ENCODE results near the gene SRPK2.

SRPK2 gene

GRCh38 chr7:105205592-105206237 is 183.0 kb downstream of the SRPK2 start:
- no peaks in the 10 kb centered on the region for H3K36me3 ChIP-seq (replicated peaks)
- no peak overlapping the region for H3K4me3 ChIP-seq (ENCODE audit: low read depth, low read length)
- no peak overlapping the region for H3K27ac ChIP-seq
- DNase-seq, result no peak
- H3K27me3 ChIP-seq (replicated peaks), result no peaks in the 10 kb centered on the region
- in situ Hi-C loops (cut with HindIII; ENCODE audit: low pct_ligation_motif_present, low sequenced_read_pairs), result no loop called here
- TF ChIP-seq CTCF (IDR thresholded peaks at IDR 0.05; ENCODE audit: low read depth, low read length, missing control alignments), result no peak

GRCh38 chr7:105204953-105205352 is 183.8 kb downstream of the SRPK2 start:
- Histone ChIP-seq H3K4me3 (ENCODE audit: low read depth, low read length) (no peak overlapping the region), H3K27ac (no peak overlapping the region)
- in situ Hi-C loops (cut with HindIII; ENCODE audit: low pct_ligation_motif_present, low sequenced_read_pairs), result no loop called here

GRCh38 chr7:105204520-105204919 is 184.2 kb downstream of the SRPK2 start:
- no peak for DNase-seq
- Histone ChIP-seq H3K36me3 (replicated peaks) (no peaks in the 10 kb centered on the region), H3K27ac (no peak overlapping the region), H3K4me3 (ENCODE audit: low read depth, low read length) (no peak overlapping the region), H3K27me3 (replicated peaks) (no peaks in the 10 kb centered on the region)
- TF ChIP-seq CTCF (IDR thresholded peaks at IDR 0.05; ENCODE audit: low read depth, low read length, missing control alignments), result no peak
- in situ Hi-C loops (cut with HindIII; ENCODE audit: low pct_ligation_motif_present, low sequenced_read_pairs), result no loop called here

More at GRCh38 chr7:105204953-105205352, 183.8 kb downstream of the SRPK2 start:
- Histone ChIP-seq H3K27me3 (replicated peaks) (no peaks in the 10 kb centered on the region), H3K36me3 (replicated peaks) (no peaks in the 10 kb centered on the region)
- no peak for TF ChIP-seq CTCF (IDR thresholded peaks at IDR 0.05; ENCODE audit: low read depth, low read length, missing control alignments)
- DNase-seq, result no peak

- in situ Hi-C loops (cut with HindIII; ENCODE audit: low pct_ligation_motif_present, low sequenced_read_pairs), result no loop called here
- no peak for DNase-seq
- Histone ChIP-seq H3K4me3 (ENCODE audit: low read depth, low read length) (no peak overlapping the region), H3K27me3 (replicated peaks) (no peaks in the 10 kb centered on the region), H3K36me3 (replicated peaks) (no peaks in the 10 kb centered on the region), H3K27ac (no peak overlapping the region)
- no peak for TF ChIP-seq CTCF (IDR thresholded peaks at IDR 0.05; ENCODE audit: low read depth, low read length, missing control alignments)
Observed at GRCh38 chr7:105202616-105203015, 186.1 kb downstream of the SRPK2 start.

- no peak for DNase-seq
- in situ Hi-C loops (cut with HindIII; ENCODE audit: low pct_ligation_motif_present, low sequenced_read_pairs), result no loop called here
- Histone ChIP-seq H3K4me3 (ENCODE audit: low read depth, low read length) (no peak overlapping the region), H3K27ac (no peak overlapping the region), H3K36me3 (replicated peaks) (no peaks in the 10 kb centered on the region), H3K27me3 (replicated peaks) (no peaks in the 10 kb centered on the region)
- no peak for TF ChIP-seq CTCF (IDR thresholded peaks at IDR 0.05; ENCODE audit: low read depth, low read length, missing control alignments)
Observed at GRCh38 chr7:105199386-105199785, 189.3 kb downstream of the SRPK2 start.

- Histone ChIP-seq H3K4me3 (ENCODE audit: low read depth, low read length) (no peak overlapping the region), H3K27ac (peak overlapping the region; percentile 40), H3K27me3 (replicated peaks) (no peaks in the 10 kb centered on the region), H3K36me3 (replicated peaks) (no peaks in the 10 kb centered on the region)
- peak; percentile 87 for DNase-seq
- in situ Hi-C loops (cut with HindIII; ENCODE audit: low pct_ligation_motif_present, low sequenced_read_pairs), result no loop called here
- TF ChIP-seq CTCF (IDR thresholded peaks at IDR 0.05; ENCODE audit: low read depth, low read length, missing control alignments), result no peak
Observed at GRCh38 chr7:105198223-105198622, 190.5 kb downstream of the SRPK2 start.

Data from brain microvascular endothelial cell (primary cell).